ENCODE measurements around the gene UVRAG.

Gene UVRAG

DNA sequence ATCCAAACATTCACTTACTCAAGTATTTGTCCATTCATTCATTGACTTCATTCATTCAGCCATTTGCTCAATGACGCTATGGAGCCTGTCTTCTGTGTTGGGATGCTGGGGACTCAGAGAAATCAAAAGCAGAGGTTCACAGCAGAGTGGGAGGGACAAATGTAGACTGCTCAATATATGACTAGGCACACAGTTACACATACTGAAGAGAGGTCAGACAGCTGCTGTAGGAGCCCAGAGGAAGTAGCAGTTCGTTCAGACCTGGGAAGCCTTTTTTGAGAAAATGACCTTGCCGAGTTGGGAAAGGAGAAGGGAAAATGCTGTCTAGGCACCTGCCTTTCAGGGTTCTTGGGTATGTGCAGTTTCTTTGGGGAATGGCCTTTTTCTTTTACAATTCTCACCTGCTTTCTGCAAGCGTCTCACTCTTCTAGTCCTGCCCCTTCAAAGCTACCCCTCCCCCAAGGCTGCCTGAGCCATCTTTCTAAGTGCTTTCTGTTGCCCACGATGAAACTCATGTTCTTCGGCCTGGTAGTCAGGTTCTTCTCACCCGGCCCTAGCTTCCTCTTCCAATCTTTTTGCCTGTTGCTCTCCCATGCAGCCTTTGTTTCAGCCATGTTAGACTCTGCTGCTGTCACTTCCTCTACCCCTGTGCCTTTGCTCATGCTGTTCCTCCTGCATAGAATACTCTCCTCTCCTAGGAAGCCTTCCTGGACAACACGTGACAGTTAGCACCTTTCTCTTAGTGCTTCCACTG lies 4.2 kb upstream of the UVRAG start:
- no peak for DNase-seq

DNA sequence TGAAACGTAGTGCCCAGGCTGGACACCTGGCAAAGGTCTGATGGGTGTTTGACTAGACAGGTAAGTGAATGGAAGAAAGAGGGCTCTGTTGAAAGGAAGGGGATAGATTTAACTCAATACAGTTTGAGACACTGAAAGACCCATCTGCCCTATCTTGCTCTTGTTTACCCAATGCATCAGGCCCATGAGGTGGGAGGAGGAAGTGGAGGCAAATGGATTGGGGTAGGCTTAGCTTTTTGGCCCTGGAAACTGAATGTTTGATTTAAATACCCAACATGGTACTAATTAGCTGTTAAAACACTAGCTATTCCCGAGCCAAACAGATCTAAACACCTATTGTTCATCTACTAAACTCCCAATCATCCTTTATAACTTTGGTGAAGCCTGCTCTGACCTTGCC lies 3.5 kb upstream of the UVRAG start:
- DNase-seq, result no peak

DNA sequence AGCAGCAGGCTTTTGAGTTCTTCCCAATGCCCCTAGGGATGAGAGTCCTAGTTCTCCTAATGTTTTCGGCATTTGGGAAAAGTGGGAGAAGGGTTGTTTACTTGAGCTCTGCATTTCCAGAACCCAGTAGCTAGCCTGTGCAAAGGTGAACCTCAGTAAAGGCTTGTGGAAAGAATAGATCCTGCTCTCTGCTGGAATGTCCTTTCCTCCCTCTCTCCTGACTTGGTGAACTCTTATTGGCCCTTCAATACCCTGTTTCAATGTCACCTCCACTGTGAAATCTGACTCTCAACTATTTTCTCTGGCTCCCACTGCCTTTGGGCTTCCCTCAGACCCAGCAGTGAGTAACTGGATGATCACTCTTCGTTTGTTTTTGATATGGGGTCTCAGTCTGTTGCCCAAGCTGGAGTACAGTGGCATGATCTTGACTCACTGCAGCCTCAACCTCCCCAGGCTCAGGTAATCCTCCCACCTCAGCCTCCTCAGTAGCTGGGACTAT lies 2.4 kb upstream of the UVRAG start:
- DNase-seq, result no peak

DNA sequence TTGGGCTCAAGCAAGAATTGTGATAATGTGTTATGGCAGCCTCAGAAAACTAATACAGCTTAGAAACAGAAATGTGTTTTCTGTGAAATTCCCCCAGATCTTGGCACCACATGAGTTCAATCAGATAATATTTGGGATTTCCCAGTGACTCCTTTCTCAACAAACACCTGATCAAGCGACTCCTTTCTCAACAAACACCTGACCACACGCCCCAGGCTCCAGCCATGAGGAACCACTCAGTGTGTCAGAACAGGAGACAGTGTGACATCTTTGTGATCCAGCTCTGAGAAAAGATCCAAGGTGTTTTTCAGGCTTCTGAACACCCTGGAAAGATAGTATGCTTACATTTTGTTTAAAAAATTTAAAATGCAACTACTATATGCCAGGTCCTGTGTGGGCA lies 1.9 kb upstream of the UVRAG start:
- DNase-seq, result no peak

DNA sequence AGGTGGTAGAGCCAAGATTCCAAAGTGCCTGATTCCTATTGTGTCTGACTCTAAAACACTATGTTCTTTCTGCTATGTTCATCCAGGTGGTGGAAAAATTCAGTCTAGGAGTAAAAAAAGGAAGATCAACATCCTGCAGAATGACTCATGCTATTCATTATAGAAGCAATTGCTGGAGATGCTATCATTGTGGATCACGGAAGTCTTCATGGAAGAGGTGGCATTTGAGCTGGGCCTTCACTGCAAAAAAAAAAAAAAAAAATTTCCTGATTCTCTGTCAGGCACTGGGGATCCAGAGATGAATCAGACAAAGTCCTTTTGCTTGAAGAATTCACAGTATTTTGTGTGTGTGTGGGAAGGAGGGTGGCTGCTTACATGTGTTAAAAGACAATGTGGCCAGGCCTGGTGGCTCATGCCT lies 1.4 kb upstream of the UVRAG start:
- DNase-seq, result no peak

DNA sequence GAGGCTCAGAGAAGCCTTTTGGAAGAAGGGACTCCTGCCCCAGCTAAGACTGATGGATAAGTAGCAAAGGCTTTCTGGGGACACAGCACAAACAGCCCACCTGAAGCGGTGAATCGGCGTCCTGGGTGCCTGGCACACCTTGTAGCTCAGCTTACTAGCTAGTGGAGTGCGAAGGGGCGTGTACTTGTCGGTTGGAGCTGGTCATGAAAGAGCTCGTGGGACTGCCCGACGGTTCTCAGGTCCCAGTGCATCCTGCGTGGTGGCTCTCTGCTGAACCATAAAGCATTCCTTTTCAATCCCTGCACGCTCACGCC lies 690 bp upstream of the UVRAG start:
- no peak for DNase-seq

DNA sequence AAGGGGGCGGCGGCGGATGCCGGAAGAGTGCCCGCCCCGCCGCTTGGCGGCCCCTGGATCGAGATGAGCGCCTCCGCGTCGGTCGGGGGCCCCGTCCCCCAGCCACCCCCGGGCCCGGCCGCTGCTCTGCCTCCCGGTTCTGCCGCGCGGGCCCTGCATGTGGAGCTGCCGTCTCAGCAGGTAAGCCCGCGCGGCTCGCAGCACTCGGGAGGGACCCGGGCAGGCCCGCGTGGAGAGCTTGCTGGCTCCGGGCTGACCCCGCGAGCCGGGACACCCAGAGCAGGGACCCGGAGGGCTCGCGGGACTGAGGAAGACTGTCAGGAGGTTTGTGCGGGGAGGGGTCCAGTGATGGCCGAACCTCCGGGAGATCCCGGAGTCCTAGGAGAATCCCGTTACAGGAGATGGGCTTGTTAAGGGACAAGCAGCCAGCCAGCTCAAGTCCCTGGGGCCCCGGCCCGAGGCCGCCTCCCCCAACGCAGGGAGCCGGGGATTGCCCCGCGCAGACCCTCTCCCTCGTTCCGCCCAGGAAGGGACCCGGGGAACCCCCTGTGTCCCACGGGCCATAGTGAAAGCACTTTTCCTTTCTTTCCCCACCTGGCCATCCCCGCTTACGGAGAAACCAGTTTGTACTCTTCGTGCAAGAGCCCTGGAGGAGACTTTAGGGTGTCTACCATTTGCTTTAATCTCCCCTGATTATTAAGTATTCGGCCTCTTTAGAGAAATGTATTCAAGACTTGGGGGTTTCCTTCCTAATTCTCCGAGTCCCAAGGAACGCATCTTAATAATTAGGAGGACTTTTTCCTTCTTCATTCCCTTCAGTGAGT lies 547 bp downstream of the UVRAG start:
- no peak for DNase-seq

DNA sequence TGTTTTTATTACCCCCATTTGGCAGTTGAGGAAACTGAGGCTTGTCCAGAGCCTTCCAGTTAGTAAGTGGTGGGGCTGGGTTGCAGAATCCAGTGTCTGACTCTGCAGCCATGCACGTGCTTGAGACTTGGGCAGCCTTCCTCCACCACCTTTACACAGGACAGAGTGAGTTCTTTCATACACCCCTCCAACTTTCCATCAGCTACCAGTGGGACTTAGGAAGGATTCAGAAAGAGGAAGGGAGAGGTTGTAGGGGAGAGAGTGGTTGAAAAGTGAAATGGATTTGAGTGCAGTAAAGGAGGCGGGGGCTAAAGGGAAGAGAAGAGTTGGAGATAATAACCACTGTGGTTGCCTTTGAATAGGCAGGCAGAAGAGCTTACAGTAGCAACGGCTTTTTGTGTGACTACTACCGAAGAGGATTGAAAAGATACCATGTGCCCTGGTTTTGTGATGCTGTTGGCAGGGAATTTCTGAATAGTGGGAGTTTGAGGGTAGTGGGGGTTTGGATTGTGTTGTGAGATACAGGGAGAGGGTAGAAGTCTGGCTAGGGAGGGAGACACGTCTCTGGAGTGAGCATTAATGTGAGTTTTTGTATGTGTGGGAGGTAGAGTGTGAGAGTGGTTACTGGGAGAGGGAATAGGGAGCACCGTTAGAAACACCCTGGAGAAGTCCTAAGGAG lies 1.7 kb downstream of the UVRAG start:
- no peak for DNase-seq

DNA sequence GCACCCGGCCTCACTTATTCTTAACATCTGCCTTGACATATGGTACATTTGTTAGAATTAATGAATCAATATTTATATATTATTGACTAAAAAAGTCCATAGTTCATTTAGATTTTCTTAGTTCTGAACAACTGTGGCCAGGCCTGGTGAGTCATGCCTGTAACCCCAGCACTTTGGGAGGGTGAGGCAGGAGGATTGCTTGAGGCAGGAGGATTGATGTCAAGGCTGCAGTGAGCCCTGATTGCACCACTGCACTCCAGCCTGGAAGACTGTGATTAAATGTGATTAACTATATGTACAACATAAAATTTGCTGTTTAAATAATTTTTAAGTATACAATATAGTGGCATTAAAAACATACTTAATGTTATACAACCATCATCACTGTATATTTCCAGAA lies 5.6 kb downstream of the UVRAG start:
- no peak for DNase-seq

DNA sequence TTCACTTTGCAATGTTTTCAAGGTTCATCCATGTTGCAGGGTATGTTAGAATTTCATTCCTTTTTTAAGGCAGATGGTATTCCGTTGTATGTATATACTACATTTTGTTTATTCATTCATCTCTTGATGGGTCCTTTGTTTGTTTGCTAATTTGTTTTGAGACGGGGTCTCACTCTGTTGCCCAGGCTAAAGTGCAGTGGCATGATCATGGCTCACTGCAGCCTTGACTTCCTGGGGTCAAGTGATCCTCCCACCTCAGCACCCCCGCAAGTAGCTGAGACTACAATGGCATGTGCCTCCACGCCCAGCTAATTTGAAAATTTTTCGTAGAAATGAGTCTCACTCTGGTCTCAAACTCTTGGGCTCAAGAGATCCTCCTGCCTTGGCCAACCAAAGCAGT lies 6.2 kb downstream of the UVRAG start:
- no peak for DNase-seq

DNA sequence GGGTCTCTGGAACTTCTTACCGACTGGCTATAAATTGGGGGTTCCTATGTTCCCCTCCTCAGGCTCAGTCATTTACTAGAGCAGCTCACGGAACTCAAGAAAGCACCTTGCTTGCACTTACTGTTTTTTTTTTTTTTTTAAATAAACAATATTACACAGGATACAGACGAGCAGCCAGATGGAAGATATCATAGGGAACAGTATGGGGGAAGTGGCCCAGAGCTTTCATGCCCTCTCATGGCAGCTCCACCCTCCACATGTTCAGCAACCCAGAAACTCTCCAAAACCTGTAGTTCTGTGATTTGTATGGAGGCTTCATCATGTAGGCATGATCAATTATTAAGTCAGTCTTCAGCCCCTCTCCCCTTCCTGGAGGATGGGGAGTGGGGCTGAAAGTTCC lies 7.5 kb downstream of the UVRAG start:
- DNase-seq, result no peak

DNA sequence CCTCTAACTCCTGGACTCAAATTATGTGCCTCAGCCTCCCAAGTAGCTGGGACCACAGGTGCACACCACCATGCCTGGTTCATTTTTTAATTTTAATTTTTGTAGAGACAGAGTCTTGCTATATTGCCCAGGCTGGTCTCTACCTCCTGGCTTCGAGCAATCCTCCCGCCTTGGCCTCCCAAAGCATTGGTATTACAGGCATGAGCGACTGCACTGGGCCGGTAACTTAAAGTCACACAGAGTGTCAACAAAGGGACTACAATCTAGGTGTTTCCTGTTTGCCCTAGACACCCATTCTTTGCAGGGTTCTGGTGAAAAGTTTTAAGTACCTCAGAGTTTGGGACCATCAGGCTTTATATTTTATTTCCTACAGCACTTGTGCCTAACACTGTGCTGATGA lies 8.4 kb downstream of the UVRAG start:
- no peak for DNase-seq

DNA sequence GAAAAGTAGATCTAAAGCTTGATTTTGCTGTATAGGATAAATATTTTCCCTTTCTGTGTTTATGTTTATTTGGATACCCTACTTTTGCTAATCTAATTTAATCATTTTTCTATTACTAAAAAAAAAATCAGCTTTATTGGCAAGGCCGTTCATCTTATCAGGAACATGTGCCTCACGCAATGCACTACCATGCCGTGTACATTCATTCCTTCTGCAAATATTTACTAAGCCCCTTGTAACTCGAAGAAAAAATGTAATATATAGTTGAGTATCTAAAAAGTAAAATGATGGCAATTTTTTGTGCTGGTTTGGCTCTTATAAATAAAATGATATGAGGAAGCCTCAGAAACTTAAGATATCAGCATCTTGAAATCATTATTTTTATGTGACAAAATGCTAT lies 8.9 kb downstream of the UVRAG start:
- DNase-seq, result no peak

DNA sequence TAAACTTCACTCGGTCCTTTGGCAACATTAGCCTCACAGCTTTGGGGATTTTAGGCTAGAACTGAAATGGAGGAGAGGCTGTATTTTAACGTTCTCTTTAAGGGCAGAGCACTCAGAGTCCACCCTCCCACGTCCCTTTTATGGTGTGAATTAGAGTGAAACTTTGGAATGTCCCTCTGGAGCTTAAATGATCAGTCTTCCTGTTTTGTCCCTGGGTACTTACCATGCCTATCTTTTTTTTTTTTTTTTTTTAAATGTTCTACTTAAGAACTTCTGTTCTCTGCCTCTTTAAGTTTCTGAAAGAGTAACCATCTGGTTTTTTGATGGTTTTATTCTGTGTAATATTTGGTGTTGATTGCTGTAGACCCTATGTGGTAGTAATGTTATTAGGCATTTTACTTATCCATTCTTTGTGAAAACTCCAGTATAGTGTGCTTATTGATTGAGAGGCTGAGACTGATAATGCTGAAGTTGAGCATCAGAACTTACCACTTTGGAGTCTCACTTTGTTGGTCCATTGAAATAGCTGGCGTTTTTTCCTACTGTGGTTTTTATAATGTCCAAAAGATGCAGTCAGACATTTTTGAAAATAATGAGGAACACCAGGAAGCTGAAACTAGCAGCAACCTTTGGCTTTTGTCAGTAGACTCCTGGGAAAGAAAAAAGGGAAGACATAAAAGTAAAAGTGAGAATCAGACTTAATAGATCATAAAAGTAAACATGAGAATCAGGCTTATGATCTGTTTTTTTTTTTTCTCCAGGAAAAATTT lies 11.6 kb downstream of the UVRAG start:
- DNase-seq, result no peak

DNA sequence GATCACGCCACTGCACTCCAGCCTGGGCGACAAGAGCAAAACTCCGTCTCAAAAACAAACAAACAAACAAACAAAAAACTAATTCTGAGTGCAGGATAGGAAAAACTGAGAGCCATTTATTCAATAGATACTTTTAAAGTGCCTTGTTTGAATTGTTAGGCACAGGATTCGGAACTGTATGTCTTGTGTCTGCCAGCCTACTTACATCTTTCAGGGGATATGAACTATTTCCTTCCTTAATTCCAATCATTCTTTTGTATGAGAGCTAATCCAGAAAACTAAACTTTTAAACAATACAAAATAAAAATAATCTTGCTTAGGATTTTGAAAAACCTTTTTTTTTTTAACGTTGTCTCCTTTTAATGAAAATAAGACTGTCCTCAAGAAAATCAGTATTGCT lies 12.6 kb downstream of the UVRAG start:
- no peak for DNase-seq

DNA sequence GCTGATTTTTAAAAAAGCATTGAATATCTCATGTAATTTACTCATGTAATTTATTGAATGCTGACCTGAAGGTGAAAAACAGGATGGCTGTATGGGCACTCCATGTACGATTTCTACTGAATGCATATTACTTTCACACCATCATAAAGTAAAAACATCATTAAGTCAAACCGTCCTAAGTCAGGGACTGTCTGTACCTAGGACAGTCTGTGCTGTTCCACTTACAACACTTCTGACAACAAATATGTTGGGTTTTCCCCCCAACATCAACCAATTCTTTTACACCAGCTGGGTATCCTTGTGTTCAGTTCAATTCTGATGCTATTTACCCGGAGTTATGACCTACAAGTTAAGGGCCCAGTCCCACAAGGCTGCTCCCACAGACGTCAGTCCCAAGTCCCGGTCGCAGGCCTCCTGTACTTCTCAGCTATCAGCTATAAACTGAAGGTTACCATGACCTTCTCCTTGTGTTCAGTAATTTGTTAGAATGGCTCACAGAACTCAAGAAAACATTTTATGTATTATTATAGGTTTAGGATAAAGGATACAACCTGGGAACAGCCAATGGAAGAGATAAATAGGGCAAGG lies 17.0 kb downstream of the UVRAG start:
- no peak for DNase-seq

DNA sequence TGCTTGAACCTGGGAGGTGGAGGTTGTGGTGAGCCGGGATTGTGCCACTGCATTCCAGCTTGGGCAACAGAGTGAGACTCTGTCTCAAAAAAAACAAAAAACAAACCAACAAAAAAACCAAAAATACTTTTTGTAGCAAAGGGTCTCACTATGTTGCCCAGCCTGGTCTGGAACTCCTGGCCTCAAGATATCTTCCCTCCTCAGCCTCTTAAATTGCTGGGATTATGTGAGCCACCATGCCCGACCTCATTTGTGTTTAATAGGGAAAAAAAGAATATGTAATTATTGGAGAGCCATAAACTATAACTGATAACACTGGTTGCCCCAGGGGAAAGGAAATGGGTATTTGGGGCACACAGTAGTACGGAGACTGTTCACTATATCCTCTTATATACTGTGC lies 19.7 kb downstream of the UVRAG start:
- no peak for DNase-seq

DNA sequence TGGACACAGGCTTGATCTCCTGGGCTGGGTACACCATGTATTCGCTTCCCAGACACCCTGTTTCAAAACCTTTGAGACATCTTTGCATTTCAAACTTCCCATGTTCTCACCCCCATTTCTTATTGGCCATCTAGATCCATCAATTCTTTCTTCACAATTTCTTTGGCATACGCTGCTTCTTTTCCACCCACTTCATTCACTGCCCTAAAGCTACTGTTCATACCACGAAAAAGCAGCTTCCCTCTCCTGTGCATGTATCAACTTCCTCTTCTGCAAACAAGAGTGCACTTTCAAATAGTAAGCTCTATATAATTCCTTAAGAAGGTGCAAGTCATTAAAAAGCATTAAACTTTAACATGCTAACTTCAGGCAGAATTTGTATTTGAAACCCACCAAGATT lies 21.4 kb downstream of the UVRAG start:
- no peak for DNase-seq

DNA sequence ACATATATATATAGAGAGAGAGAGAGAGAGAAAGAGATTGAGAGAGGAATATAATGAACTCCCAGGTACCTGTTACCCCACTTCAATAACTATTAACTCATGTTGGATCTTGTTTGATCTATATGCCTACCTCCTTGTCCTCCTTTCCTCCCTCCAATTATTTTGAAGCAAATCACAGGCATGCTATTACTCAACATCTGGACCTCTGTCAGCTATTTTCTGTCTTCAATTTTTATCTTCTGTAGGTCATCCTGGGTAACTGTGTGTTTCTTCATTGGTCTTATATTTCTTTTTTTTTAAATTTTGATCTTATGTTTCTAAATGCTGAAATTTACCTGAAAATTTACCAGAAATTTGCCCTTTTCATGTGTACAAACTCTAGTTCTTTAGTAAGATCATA lies 24.8 kb downstream of the UVRAG start:
- no peak for DNase-seq

DNA sequence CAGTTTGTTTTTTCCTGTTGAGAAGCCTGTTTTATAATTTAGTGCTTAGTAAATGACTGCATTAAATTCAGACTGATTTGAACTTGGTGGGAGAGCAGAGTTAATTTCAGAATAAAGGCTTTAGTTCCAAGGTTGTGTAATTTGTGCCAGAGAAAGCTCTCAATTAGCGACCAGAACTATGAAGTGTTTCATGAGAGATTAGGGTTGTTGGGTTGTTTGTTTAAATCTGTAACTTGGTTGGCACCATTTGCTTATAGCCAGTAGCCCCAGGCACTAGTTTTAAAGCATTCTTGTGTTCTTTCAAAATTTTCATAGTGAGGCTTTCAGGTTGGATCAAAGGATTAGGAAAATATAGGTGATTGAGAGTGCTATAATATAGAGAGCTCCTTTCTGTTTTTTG lies 25.5 kb downstream of the UVRAG start:
- DNase-seq, result no peak

DNA sequence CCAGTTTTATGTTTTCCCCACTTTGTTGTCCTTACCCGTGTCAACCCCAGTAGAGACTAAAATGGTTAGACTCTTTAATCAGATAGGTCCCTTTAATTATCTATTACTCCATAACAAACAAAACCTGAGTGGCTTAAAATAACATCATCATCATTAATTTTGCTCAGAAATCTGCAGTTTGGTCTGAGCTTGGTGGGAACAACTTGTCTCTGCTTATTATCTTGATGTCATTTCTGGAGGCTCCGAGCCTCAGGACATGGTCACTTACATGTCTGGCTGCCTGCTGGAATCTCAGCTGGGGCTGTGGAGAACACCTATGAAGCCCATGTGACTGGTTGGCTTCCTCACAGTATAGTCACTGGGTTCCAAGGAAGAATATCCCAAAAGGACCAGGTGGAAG lies 26.7 kb downstream of the UVRAG start:
- no peak for DNase-seq

DNA sequence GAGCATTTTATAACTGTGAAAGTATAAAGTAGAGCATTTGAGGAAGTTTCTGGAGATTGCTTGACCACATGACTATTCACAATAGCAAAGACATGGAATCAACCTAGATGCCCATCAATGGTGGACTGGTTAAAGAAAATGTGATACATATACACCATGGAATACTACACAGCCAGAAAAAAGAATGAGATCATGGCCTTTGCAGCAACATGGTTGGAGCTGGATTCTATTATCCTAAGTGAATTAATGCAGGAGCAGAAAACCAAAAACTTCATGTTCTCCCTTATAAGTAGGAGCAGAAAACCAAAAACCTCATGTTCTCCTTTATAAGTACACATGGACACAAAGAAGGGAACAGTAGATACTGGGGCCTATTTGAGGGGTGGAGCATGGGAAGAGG lies 30.3 kb downstream of the UVRAG start:
- DNase-seq, result no peak

DNA sequence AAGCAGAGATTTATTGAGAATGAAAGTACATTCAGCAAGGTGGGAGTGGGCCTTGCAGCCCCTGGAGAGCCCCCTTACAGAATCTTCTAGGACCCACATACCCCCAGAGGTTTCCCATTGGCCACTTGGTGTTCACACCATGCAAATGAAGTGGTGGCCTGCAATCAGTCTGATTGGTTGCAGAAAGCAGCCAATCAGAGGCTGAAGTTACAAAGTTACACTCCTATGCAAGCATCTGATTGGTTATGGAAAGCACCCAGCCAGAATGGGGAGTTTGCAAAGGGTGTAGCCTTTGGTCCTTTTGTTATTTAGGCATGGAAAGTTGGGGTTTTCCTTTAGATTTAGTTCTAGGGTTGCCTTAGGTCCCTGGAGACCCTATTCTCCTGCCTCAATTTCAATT lies 34.9 kb downstream of the UVRAG start:
- DNase-seq, result no peak

Data from left hindlimb (tissue), 1 donor.